Inflammatory macrophage treated with lipopolysaccharide for 4 hours (primary cell): ENCODE measurements around the gene KRT33B.
"Not testable (repeated sequence)": the region's sequence is repeated elsewhere in the genome, so short reads cannot be mapped to it uniquely, and the experiment has no call there.

Experiments used
- DNase-seq: peaks from one replicate; pipeline ENCODE4 v3.0.0-alpha.2; 2020

KRT33B gene

DNA sequence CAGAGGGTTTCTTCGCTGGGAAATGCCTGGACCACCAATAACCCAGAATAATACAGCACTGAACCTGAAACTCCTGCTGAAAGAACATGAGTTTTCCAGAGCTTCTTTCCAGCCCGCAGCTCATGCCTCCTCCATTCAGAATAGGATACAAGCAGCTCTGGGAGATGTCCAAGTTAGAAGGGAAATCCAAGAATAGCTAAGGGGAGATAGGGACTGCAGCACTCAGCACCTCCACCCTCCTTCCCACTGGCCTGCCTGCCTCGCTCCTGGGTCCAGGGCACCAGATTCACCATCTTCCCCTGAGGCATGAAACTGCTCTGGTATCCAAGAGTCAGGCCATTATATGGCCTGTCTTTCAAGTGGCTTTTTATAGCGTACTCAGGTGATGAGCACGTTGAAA lies 23.7 kb upstream of the KRT33B start:
- DNase-seq, result no peak

DNA sequence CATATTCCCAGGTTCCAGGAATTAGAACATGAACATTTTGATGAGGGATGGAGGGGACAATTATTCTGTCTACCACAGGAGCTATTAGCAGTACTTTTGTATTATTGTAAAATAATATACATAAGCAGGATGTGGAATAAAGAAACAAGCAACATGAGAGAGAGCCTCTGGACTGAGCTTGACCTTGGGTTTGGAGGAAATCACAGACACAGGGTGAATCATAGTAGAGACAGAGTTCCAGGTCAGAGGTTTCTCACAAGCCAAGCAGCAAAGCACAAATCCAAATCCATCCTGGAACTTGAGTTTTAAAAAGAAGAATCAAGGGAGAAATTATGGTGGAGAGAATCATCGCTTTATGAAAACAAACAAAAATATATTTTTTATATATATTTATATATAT lies 22.7 kb upstream of the KRT33B start:
- no peak for DNase-seq

DNA sequence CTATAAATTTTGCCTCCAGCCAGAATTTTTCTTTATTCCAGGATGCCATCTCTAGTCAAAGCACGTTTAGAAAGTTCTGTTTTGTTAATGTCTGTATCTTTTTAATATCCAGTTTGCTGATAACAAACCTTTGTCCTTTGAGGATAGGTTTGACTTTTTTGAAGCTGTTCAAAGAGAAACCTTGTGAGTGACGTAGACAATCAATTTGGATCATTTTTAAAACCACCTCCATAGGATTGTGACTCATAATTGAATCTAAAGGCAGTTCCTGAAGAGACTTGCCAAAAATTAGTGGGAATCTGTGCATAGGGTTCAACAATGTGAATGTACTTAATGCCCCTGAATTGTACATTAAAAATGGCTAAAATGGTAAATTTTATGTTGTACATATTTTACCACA lies 21.9 kb upstream of the KRT33B start:
- no peak for DNase-seq

DNA sequence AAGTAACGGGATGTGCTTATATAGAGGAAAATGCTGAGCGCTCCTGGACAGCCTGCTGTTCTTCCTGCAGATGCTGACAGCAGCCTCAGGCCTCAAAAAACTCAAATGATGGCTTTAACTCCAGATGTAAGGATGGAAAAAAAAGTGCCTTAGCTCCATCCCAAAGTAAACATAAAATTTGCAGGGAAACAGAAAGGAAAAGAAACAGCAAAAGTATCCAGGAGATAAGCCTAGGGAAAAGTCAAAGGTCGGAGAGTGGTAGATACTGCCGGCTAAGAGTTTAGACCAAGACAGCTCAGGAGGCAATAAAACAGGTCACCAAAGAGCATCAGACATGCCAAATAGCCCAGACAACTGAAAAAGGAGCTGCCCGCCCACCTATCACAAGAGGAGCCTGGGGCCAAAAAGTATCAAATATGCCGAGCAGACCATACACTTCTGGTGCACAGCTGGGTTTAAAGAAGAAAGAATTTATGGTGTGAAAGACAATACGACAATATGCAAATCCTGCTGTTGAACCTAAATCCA lies 20.9 kb upstream of the KRT33B start:
- DNase-seq, result no peak

DNA sequence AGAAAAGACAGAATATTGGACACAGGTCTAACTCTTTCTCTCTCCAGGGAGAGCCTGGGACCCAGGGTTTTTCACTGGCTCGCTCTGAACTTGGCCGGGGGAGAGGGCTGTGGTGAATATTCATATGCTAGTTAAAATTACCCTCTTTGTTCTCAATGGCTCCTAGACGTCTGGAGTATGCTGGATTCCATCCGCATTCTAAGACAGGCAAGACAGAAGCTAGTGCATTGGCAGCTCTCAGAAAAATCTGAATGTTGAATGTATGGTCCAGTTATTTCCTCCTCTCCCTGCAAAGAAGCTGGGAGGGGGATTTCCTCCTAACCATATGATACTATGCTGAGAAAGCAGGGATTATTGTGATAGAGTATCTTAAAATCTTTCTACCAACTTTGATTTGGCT lies 18.1 kb upstream of the KRT33B start:
- DNase-seq, result no peak

DNA sequence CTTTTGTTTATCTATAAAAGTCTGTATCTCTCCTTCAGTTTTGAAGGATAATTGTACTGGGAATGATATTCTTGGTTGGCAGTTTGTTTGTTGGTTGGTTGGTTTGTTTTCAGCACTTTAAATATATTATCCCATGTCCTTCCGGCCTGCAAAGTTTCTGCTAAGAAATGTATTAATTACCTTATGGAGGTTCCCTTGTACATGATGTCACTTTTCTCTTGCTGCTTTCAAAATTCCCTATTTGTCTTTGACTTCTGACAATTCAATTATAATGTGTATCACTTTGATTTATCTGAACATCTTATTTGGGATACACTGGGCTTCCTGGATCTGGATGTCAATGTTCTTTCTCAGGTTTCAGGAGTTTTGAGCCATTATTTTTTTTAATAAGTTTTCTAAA lies 16.6 kb upstream of the KRT33B start:
- no peak for DNase-seq

DNA sequence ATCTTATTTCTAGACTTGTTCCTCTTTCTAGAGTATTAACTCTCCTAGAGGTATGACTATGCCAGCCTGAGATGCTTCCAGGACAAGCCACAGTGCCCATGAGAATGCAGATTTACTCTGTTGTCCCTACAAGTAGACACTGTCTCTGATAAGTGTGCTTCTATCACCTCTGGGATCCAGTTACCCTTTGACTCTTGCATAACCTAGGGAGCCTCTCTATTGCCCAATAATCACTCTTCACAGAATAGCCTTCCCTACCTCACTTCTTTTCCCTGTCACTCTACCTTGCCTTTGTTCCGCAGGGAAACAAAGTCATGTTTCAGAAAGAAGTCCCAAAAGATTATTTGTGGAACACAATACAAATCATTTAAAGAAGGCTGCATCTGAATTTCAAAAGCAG lies 14.1 kb upstream of the KRT33B start:
- DNase-seq, result no peak

DNA sequence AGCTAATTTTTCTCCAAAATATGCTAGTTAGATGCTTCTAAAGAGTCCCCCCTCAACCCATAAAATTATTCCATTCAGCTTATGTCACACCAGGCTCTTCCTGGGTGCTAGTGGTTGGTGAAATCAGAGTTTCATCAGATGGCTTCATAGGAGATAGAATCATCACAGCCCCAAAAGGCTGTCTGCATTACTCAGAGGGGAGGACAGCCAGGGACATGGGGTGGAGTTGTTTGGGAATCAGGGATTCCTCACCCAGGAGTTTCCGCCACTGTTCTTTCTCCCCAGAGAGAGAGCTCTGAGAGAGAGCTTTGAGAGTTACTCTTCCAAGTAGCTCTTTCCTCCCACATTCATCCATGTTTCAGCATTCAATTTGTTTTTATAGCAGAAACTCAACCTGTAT lies 12.8 kb upstream of the KRT33B start:
- no peak for DNase-seq

DNA sequence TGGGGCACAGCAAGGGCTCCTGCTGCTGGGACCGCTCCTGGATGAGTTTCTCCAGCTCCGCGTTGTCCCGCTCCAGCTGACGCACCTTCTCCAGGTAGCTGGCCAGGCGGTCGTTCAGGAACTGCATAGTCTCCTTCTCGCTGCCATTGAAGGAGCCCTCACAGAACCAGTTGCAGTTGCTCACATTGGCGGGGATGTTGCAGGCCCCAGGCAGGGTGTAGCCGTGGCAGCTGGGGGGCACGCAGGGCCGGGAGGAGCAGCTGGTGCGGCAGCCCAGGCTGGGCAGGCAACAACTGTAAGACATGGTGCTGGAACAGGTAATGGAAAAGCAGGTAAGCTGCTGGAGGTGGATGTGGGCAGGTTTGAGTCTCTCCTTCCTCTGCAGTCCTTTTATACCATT lies 12.3 kb upstream of the KRT33B start, which contains the start of gene KRT34:
TSS of gene KRT34 (minus strand) at position 364 of the 400 bp plus-strand sequence. CDS start at position 304, 60 bp downstream.
- DNase-seq, result not testable (repeated sequence)

DNA sequence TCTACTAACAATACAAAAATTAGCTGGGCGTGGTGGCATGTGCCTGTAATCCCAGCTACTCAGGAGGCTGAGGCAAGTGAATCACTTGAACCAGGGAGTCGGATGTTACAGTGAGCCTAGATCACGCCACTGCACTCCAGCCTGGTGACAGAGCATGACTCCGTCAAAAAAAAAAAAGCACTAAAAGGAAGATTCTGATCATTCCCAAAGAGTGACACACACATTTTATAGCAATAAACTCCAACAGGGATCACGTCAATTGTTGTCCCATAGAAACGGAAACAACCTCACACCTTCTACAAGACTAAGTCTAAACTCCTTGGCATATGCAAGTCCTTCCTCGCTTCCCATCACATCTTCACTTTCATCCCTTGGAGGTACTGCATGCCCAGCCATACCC lies 10.5 kb upstream of the KRT33B start:
- not testable (repeated sequence) for DNase-seq

DNA sequence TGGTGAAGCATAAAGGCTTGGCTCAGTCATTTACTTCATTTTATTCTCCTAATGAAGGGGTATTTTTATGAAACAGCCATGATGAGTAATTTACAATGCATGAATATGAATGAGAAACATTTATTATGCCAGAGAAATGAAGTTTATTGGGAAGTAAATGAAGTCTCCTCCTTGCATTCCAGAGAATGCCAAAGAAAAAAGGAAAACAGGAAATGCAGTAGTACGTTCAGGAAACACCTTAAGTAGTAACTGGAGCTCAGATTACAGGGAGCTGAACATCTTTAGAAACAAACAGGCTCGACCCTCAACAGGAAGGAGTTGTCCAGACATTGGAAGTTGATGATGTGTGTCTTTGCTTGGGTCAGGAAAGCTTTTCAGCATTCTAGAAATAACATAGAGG lies 7.9 kb upstream of the KRT33B start:
- no peak for DNase-seq

DNA sequence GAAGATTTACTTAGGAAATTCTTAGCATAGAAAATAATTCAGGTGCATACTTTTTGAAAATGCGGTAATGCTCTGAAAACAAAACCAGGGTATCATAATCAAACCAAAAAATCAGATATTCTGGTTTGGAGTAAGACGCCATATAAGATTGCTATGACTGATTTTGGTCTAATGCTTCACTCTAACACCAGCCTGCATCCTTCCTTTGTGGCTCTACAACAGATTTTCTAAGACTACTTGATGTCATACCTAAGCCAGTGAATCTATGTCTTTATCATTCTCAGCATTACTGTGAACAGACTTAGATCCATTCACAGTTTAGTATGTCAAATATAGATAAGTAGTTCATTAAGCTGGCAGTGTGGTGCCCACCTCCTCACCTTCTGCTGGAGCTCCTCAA lies 590 bp downstream of the KRT33B start:
- DNase-seq, result no peak

DNA sequence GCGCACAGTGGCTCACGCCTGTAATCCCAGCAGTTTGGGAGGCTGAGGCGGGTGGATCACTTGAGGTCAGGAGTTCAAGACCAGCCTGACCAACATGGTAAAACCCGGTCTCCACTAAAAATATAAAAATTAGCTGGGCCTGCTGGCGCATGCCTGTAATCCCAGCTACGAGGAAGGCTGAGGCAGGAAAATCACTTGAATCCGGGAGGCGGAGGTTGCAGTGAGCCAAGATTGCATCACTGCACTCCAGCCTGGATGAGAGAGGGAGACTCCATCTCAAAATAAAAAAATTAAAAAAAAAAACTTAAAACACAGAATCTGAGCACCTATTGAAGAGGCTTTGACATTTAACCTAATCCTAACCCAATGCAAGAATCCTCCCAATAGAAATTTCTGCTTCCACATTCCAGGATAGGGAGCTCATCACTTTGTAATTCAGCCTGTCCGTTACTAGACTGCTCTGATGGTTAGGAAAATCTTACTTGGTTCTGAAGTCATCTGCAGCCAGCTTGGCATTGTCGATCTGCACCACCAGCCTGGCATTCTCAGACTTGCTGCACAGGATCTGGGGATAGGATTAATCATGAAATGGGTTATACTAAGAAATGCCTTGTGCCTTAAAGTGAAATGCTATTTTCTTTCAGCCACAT lies 2.1 kb downstream of the KRT33B start:
- no peak for DNase-seq

DNA sequence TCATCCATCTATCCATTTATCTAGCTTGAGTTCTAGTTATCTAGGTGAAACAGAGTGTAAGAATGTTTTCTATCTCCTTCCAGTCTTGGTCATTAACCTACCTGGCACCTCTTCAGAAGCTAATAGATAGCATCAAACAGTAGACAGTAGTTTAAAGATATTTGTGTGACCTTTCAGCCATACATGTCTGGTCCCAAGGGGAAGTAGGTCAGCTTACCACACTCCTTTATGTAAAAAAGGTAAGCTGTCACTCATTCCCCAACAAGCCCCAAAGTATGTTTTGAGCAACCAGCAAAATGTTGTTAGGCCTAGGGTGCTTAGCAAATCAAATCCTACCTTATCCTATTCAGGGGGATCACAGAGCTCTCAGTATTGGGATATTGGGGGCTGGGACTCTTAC lies 3.5 kb downstream of the KRT33B start:
- DNase-seq, result no peak

DNA sequence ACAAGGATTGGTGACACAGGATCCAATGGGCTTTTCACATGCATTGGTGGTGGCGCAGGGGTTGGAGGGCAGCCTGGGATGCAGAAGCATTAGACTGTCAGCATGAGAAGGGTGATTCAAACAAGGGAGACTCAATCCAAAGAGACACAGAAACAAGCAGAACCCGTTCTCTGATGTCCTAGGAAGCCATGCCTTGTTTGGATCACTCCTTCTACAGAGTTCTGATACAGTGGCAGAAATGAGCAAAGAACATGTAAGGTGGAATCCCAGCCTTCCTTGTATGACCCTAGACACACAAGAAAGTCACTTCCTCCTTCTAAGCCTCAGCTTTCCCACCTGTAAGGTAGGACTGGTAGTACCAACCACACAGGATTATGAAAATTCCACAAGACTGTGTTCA lies 5.7 kb downstream of the KRT33B start:
- no peak for DNase-seq

DNA sequence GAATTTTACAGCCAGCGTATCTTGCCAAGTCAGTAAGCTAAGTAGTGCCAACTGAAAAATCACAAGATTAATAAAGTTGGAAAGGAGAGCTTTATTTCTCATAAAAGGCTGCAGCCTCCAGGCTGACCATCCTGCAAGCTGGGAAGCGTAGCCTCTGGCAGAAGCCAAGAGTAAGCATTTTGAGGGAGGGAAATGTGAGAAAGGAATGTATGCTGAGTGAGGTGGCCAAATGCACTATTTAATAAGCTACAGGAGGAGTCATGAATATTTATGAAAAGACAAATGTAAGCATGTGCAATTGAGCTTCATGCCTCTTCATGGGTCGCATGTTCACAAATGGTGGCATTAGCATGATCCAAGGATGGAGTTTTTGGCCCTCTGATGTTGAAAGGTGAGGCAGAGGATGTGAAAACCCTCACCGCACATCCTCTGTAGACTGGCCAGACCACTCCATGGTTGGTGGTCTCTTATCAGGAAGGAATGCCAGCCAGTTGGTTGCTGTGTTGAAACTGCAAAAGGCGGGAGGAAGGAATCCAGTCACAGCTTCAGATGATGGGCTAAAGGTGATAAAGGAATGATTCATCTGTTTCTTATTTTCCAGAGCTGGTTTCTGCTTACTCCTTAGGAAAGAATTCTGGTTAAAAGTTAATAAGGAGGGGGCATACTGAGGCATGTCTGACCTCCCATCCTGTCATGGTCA lies 9.2 kb downstream of the KRT33B start:
- DNase-seq, result no peak

DNA sequence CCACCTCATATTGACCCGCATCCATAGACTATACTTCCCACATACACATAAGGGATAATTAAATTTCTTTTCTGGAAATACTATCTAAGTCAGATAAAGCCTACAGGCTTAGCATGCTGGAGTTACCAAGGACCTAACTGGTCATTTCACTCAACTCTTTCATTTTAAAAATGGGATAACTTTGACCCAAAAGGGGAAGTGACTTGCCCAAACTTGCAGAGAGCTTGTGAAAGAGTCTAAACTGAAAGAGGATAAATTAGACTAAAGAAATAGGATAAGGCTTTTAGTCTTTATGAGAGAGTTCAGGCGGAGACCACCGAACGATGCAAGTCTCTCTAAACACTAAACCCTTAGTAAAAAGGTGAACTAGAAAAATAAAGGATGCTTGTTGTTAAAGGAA lies 15.1 kb downstream of the KRT33B start:
- peak; percentile 58 for DNase-seq

DNA sequence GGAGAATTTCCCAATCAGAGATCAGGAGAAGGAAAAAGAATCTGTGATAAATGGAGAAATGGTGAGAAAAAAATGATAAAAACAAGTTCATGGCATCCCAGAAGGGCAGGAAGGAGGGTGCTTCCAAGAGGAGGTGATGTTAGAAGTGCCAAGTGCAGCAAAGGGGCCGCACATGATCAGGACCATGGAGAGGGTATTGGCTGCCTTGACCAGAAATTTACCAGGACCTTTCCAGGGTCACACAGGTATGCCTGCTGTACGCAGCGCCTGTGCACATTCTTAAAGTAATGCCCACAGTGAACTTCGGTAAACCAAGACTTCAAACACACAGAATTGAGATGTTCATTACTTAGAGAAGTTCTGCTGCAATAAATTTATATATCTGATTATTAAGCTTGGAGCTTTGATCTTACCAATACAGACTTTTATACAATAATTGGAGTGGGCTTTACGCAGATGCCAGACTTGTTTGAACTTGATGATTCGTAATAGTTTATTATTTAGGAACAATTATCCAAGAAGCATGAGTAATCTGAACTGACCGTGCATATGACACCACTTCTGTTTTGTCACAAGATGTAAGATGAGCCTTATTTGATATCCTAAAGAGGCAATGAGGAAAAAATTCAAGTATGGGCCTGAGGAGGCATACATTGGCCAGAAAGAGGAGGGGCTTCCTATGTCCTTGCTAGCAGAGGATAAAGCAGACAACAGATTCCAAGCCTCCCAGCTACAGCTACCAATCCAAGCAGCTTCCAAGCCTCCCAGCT lies 16.8 kb downstream of the KRT33B start:
- no peak for DNase-seq

DNA sequence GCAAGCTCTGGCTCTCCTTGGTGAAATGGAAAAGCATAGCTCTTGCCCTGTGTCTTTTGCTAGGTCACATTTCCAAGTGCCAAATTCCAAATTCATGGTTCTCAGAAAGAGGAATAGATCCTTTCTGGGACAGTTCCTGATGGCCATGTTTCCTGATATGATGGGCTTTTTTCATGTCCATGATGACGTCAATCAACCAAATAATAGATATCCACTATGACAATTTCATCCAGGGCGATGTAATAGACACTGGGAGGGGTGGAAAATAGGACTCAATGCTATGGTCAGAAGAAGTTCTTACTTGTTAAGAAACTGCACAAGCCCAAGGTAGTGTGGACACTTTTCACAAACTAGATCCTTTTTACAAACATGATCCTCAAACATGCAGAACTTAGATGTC lies 18.4 kb downstream of the KRT33B start:
- no peak for DNase-seq

DNA sequence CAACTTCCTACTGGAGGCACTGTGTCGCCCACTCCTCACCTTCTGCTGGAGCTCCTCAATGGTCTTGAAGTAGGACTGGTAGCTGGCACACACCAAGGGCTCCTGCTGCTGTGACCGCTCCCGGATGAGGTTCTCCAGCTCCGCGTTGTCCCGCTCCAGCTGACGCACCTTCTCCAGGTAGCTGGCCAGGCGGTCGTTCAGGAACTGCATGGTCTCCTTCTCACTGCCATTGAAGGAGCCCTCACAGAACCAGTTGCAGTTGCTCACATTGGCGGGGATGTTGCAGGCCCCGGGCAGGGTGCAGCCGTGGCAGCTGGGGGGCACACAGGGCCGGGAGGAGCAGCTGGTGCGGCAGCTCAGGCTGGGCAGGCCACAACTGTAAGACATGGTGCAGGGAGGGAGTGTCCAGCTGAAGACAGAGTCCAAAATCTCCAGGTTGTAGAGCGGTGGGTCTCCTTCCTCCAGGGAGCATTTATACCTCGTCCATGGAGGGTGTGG lies 19.2 kb downstream of the KRT33B start, which contains the start of gene KRT33A:
TSS of gene KRT33A (minus strand) at position 448 of the 498 bp plus-strand sequence. CDS start at position 387, 61 bp downstream.
- not testable (repeated sequence) for DNase-seq

DNA sequence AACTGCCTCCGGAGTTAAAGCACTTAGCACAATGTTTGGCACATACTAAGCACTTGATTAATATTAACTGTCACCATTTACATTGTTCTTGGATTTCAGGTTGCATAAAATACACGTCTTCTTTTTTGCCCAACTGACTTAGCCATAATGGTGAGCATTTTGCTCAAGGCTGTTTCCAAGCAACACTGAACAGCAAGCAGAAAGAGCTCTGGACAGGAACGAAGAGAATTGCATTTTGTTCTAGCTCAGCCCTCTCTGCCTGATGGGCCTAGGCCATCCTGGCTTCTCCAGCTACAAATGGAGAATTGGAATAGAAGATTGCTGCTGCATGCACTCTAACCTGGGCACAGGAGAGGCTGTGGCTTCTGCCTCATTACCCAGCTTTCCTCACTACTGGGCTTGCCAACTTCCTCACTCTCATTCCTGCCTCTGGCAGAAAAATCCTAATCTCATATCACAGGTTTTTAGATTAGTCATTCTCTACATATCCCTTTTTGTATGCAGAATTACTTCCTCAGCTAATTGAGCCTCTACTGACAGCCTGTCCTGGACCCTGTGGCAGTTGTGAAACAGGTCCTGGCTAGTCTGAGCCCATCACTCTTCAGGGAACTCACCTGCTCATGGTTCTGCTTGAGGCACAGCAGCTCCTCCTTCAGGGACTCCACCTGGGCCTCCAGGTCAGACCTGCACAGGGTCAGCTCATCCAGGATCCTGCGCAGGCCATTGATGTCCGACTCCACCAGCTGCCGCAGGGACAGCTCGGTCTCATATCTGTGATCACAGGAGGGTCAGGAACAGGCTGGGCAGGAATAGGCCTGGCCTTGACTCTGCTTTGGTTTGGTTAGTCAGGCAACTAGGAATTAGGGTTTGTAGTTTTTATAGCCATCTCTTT lies 21.5 kb downstream of the KRT33B start:
- no peak for DNase-seq

DNA sequence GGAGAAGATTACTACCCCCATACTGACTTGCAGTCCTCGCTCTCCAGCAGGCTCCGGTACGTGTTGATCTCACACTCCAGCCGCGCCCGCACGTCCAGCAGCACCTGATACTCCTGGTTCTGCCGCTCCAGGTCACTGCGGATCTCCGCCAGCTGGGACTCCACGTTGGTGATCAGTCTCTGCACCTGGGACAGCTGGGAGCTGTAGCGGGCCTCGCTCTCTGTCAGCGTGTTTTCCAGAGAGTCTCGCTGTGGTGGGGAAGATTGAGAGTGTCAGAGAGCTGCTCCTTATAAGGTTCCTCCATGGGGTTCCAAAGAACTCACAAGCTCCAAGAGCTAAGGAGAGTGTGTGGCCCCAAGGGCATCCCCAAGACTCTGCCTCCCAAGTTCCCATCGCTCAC lies 23.2 kb downstream of the KRT33B start:
- DNase-seq, result not testable (repeated sequence)
